GM21528 (cell line): ENCODE results near the gene TTC7B.

Experiments used
- ATAC-seq: cut with Tn5 transposase; IDR thresholded peaks from one replicate; pipeline ENCODE4 v1.9.1; 2021; ENCODE audit warnings: mild to moderate bottlenecking, moderate library complexity; ENCODE audit not compliant: unreplicated experiment, low FRiP score

TTC7B gene

DNA sequence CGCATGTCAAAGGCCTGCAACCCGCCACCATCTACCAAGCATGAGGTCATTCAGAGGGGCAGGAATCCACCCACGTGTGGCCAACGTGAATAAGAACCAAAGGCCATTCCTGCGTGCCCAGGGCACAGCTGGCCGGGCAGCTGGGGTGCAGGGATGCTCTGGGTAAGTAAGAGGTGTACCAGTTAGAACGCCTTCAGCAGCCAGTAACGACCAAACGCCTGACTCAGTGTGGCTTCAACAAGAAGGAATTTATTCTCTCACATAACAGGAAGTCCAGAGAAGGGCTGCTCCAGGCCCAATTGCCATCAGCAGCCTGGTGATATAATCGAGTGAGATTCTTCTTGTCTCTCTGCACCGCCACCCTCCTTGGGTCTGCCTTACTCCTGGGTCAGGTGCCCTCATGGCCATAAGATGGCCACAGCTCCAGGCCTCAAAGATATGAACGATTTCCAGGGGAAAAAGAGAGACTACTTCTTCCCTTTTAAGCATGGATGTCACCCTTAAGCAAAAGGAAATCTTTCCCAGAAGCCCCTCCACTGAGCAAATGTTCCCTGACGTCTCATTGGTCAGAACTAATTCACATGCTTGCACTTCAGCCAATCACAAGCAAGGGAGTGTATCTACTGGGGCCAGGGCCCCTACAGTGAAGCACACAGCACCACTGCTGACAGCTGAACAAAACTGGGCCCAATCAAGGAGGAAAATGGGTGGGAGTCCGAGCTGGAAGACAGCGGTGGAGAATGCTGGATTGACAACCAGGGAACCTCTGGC, 7.3 kb downstream of the TTC7B start:
- no peak for ATAC-seq

GRCh38 chr14:90807060-90807459, 9.2 kb downstream of the TTC7B start:
- ATAC-seq = no peak

- ATAC-seq = no peak
Measured at GRCh38 chr14:90805662-90806540, 10.3 kb downstream of the TTC7B start.

GRCh38 chr14:90805084-90805391, 11.2 kb downstream of the TTC7B start:
- no peak for ATAC-seq

DNA sequence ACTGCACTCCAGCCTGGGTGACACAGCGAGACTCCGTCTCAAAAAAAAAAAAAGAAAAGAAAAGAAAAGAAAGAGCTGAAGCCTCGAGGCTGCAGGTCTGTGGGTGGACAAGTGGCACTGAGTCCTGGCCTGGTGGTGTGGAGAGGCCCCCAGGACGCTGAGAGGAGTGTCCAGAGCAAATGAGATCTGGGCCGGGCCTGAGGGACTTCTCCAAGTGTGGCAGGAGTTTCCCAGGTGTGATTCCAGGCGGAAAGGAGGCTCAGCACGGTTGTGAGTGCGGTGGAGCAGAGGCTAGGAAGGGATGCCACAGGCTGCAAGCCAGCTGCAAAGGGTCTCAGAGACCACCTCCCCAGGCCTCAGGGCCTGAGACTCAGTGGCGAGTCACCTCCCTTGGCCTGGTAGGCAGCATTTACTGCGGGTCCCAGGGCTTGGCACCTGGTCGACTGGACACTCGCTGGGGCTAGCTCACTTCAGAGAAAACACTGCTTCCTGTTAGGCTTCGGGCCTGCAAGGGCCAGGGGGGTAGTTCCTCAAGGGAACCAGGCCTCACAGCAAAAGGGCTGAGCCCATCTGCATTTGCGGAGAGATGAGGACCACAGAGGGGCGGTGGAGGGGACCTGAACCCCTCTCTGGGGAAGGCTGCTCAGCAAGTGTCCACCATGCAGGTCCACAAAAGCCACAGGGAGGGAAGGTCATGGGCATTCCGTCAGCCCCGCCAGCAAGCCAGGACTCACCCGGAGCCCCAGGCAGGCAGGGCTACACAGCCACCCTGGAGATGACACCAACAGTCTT, 11.7 kb downstream of the TTC7B start:
- no peak for ATAC-seq

GRCh38 chr14:90803249-90803648, 13.0 kb downstream of the TTC7B start:
- ATAC-seq = no peak

- no peak for ATAC-seq
Measured at GRCh38 chr14:90799420-90799819, 16.8 kb downstream of the TTC7B start.

DNA sequence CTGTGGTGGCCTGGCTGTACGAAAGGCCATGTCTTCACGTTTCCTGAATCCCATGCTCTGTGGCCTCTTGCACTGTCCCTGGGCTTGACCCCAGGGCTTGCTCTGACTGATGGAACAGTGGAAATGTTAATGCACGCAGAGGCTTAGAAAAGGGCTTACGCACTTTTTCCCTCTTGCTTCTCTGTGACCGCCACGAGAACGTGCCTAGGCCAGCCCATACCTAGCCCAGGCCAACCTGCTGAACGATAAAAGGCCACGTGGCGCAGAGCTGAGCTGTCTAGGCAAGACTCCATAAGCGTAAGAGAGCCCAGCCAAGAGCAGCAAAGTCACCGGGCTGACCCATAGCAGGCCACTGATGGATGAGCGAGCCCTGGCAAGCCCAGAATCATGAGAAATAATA, 18.3 kb downstream of the TTC7B start:
- no peak for ATAC-seq

DNA sequence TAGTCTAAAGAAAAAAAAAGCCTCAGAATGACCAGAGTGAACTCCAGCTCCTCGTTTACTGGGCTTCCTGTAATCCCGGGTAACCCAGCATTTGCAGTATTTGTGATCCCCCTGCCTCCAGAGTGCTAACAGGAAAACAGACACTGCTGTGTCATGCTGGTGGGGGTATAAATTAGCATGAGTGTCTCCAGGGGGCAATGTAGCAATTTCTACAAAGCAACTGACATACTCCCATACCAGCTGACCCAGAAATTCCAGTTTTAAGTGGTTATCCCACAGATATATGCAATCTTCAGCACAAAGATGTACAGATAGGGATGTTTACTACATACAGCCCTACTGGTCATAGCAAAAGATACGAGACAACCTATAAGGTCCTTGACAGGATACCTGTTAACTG, 18.8 kb downstream of the TTC7B start:
- no peak for ATAC-seq

- no peak for ATAC-seq
Measured at GRCh38 chr14:90796329-90796728, 19.9 kb downstream of the TTC7B start.

GRCh38 chr14:90795744-90796143, 20.5 kb downstream of the TTC7B start:
- no peak for ATAC-seq

DNA sequence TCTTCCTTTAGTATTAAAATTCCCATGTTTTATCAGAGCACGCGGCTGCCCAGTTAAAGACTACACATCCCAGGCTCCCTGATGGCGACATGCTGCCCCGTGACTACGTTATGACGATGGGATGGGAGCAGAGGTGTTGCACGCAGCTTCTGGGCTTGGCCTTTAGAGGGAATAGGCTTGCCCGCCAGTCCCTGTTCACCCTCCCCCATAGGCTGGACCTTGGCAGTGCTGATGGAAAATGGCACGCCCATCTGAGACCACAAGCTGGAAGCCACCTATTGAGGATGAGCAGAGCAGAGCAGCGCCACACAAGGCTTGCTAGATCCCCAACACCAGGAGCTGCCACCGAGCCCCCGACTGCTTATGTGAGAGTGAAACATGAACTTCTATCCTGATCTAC, 24.7 kb downstream of the TTC7B start:
- ATAC-seq = no peak

DNA sequence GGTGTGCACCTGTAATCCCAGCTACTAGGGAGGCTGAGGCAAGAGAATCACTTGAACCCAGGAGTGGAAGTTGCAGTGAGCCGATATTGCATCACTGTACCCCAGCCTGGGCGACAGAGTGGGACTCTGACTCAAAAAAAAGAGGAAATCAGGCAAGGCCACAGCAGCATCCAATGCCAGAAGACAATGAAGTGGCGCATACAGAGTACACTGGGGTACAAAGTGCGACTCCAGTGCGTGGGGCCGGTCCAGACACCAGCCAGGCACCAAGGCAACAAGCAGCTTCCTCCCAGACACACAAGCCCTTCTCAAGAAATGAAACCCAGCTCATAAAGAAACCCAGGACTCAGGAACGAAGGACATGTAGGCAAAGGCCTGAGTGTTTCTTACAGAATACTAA, 28.2 kb downstream of the TTC7B start:
- no peak for ATAC-seq

- no peak for ATAC-seq
Measured at GRCh38 chr14:90785876-90786450, 30.3 kb downstream of the TTC7B start.

GRCh38 chr14:90785471-90785870, 30.8 kb downstream of the TTC7B start:
- ATAC-seq = no peak

- no peak for ATAC-seq
Measured at GRCh38 chr14:90784621-90785270, 31.5 kb downstream of the TTC7B start.

DNA sequence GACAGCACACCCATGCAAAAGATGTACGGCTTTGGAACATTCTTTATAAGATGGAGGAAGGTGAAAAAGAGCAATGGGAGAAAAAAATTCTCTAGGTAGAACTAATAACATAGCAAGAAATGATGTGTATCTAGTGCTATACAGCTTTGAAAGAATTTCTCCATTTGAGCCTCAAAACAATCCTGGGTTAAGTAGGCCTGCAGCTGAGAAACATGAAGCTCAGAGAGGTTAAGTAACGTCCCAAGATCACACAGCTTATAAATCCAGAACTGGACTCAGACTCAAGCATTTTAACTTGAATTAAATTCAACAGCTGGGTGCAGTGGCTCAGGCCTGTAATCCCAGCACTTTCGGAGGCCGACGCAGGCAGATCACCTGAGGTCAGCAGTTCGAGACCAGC, 32.9 kb downstream of the TTC7B start:
- ATAC-seq = no peak

GRCh38 chr14:90782892-90783291, 33.3 kb downstream of the TTC7B start:
- no peak for ATAC-seq

- ATAC-seq = no peak
Measured at GRCh38 chr14:90781876-90782275, 34.4 kb downstream of the TTC7B start.

DNA sequence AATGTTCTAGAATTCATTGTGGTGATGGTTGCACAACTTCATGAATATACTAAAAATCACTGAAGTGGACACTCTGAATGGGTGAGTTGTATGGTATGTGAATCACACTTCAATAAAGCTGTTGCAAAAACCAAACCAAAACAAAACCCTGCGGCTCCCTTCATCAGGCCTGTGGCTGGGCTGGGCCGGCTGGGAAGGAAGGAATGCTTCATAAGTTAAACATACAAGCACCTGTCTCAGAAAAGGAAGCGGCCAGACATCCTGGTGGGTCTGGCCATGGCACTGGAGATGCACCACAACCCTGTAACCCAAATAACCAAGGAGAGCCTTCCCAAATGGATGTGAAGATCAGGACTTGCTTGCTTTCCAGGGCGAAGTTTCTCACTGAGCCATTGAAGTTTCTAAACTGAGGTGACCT, 34.9 kb downstream of the TTC7B start:
- no peak for ATAC-seq
